Activated CD4-positive, alpha-beta T cell treated with anti-CD3 and anti-CD28 coated beads, Interleukin-2, amount 50 U/mL, for 1 hour (primary cell): ENCODE data around the gene CEP135.
"Not testable (repeated sequence)": the region's sequence is repeated elsewhere in the genome, so short reads cannot be mapped to it uniquely, and the experiment has no call there.

Experiments used
- DNase-seq: peaks from one replicate; pipeline ENCODE4 v3.0.0-alpha.2; 2020

Gene CEP135

DNA sequence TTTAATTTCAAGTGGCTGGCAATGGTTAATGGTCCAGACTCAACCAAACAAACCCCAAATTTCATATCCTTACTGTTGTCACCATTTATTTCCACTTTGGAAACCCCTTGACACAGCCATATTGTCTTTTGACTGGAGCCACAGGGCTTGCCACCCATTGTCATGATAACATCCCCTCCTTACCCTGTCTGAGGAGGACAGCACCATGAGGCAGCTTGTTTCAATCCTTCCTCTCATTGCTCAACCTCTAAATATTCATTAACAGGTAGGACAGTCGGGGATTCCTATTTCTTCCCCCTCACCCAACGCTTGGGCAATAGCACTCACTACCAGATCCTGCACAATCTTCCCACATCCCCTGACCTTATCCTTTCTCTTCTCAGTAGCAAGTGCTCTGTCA lies 92.1 kb downstream of the CEP135 start:
- DNase-seq = no peak

DNA sequence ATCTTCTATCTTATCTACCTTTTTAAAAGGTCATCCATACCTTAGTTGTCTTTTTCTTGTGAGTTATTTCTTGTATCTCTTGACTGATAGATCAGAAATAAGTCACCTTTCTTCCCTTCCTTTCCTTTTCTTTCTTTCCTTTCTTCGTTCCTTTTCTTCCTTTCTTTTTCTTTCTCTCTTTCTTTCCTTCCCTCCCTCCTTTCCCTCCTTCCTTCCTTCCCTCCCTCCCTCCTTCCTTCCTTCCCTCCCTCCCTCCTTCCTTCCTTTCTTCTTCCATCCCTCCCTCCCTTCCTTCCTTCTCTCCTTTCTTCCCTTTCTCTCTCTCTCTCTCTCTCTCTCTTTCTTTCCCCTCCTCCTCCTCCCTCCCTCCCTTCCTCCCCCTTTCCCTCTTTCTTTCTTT lies 93.5 kb downstream of the CEP135 start:
- no peak for DNase-seq

DNA sequence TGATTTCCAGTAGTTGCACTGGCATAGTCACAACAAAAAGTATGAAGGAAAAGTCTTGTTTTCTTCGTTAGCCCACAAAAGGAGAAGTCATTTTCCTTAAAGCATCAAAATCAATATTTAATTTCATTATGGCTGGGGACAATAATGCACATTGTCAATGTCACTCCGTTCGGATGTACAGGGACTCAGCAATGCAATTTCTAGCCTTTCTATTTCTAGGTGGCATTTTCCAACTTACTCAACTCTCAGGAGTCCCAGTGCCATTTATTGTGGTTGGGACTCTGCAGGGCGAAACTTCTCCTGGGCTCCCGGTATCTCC lies 99.6 kb downstream of the CEP135 start:
- no peak for DNase-seq

DNA sequence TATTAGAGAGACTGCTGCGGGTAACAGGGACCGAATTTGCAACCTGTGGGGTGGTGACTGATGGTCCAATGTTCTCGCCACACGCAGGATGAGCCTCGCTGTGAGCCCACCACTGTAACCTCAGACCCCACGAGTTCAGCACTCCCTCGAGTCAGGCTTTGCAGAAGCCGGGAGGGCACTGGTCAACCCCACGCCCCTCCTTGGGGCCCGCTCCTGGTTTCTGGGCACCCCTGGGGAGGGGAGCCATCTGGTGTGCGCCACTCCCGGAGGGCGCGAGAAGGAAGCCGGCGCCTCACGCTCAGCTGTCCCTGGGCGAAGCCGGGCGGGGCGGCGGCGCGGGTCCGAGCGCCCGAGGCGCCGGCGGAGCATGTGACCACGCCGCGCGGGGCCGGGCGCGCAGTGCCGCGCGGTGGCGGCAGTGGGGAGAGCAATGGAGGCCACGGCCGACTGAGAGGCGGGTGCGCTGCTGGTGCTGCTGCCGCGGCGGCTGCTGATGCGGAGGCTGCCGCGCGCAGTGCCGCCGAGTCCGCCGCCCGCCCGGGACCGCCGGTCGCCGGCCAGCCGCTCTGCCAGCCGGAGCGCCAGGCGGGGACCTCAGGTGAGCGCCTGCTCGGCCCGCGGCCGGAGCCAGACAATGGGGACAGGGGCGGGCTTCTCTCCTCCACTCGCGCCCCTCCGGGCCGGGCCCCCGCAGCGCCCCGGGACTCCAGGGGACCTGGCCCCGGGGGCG lies 100.1 kb downstream of the CEP135 start:
- DNase-seq = peak; percentile 8

DNA sequence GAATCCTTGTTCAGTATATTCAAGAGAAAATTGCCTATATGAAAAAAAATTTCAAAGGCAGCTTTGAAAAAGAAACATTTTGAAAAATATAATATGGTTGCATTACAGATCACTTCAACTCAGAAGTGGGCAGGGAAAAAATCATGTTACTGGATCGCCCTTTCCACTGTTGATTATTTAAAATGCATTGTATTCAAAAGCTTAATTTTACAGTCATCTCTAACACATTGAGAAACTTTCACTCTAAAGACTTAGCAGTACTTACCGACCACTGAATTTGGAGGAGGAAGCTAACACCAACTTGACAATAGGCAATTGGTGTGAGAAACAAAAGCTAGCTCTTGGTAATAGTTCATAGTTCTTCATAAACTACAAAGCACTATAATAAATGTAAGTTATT lies 101.9 kb downstream of the CEP135 start:
- no peak for DNase-seq

DNA sequence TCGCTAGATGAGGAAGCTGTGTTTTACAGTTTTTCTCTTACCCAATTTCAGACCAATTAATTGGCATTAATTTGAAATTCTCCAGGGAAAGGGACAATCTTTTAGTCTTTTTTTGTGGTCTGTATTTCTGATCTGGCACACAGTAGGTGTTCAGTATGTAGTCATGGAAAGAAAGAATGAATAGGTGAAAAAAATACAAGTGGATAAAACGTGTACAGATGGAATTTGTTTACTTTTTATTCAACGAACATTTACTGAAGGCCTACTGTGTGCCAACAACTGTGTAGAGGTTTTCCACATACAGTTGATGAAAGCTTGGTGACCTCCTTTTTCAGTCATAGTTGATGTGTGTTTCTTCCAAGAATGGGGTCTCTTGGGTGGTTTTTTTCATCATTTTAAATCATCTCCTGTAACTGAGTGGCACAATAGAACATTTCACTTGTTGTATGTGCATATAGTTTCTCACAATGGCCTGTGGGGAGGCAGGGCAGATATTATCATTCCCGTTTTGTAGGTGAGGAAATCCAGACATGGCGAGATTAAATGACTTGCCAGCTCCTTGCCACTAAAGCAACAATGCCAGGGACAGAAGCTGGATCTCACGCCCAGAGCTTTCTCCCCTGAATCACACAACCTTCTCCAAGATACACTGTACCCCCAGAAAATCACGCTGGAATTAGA lies 102.4 kb downstream of the CEP135 start:
- no peak for DNase-seq

DNA sequence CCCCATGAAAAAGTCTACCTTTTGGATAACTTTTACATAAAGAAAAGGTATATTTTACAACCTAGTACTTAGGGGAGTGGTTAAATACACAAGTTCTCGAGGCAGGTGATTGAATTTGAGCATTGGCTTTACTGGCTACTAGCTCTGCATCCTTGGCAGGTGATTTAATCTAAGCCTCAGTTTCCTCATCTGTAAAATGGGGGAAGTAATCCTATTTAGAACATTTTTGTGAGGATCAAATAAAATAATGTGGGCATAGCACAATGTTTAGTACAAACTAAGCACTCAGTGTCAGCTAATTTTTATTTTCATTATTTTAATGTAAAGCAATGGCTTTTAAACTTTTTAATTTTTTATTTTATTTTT lies 102.9 kb downstream of the CEP135 start:
- no peak for DNase-seq

DNA sequence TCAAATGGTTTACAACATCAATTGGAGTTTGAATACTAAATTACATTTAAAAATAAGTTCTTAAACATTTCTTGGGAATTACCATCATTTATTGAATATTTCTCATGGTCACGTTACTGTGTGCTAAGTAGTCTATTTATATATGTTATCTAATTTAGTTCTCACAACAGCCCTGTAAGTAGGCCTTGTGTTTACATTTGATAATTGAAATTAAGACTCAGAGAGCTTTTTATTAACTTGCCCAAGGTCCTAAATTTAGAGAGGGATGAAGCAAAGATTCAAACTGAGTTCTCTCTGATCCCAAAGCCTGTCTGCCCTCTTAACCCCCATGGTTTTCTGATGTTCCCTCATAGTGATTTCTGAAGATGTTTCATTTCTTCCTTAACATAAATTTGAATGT lies 103.7 kb downstream of the CEP135 start:
- no peak for DNase-seq

DNA sequence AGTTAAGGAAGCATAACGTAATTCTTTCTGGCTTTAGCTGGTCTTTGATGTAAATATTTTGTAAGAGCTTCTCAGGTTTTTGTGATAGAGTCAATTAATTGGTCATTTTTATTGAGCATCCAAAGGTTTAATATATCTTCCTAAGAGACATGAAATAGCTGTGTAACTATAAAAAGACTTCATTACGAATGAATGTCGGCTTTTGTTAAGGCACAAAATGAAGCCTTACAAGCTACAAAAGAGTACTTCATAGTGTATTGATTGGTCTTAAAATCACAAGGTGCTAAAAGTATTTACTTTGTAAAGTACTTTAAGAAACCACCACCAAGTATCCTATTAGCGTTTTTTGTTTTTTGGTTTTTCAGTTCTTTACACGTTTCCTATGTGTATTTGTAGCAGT lies 104.2 kb downstream of the CEP135 start:
- DNase-seq = no peak

DNA sequence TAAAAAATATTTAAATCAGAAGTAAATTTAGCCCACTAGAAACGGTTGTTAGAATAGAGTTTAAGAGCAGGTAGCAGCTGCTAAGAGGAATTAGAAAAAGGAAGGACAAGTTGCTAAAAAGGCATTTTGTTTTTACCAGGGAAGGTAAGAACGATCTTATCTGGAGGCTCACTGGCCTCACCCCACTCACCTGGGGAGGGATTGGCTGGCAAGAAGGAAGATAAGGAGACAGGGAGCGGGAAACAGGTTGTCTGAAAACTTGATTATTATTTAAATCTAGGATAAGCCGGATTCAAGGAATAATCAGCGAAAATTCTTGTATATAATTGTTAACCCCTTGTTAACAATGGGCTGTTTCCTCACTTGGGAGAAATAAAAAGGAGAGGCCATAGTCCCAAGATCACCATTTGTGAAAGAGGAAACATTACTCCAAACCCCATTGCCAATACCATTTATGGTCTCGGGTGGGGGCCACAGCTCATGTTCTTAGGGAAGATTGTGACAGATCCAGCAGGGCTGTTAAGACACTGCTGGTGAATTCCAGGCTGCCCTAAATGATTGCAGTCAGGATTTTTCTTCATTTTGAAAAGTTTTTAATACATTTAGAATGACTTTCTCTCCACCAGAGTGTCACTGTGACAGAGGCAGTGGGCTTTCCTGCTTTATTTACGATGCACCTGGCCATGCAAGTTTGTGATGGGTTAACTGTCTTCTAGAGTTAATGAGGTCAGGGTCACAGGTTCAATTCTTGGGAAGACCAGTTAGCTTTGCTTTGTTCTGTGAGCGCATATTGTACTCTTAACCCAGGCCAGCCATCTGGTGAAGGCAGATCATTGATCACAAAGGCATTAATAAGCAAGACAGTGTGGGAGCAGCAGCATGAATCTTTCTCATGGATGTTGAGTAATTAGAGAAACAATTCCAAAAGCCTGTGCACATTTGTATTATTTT lies 106.6 kb downstream of the CEP135 start:
- no peak for DNase-seq

DNA sequence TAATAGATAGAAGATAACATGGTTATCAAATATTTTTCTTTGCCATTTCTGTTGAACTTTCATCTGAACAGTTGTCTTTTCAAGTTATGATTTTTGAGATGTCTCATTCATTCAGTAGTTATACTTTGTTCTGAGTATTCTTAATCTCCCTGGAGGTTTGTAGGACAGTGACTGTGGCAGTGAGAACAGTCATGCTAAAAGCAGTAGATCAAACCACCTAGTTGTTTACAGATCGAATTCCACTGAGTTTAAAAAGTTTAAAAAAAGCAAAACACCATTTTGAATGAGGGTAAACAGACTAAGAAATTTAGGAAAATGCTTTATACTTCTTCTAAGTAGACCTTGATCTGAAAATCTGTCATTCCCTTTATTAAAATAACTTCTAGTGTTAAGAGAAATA lies 107.2 kb downstream of the CEP135 start:
- DNase-seq = no peak

DNA sequence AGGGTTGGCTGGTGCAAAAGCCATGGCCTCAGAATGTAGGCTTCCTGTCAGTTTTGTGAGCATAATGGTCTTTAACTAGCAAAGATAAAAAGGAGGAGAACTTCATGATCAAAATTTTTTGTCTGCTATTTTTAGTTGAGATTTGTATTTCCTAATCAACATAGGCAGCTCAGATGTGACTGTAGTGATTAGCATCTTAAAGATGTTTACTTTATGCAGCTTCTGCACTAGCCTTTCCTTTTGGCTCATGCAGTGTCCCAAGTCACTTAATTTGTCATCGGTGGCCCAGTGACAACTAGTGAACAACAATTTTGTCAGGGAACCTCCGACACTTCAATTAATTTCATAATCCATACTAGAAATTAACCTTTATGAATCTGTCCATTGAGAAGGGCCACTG lies 109.8 kb downstream of the CEP135 start:
- DNase-seq = no peak

DNA sequence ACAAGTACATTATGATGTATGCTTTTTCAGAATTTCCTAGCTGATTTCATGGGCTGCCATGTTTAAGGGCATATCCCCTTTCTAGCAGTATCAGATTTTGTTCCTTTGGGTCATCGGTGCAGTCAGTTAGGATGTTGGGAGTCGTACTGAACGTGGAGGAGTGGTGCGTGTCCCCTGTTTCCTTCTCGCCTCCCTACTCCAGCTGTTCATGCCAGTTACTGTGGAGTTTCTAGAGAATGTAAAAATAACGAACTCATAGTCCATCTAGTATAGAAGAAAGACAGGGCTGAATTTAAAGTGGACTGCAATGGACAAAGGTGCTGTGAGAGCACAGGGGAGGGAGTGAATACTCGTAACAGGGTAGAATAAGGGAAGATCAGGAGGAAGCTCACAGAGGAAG lies 111.3 kb downstream of the CEP135 start:
- no peak for DNase-seq

DNA sequence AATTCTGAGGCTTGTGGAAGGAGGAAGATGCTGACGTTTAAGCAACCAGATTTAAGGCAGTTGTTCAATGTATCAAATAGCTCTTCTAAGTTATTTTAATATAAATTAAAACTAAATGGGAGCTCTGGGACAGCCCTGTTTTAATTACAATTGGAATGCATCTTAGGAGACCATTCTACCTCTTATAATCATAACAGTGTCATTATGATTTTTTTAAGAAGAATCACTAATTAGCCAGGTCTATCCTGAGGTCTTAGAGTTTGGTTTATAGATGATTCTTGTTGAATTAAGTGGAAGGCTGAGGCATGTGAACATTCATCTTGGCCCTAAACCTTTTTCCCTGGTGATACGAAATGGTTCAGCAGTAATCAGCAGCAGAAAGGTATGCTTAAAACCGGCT lies 113.4 kb downstream of the CEP135 start:
- no peak for DNase-seq

DNA sequence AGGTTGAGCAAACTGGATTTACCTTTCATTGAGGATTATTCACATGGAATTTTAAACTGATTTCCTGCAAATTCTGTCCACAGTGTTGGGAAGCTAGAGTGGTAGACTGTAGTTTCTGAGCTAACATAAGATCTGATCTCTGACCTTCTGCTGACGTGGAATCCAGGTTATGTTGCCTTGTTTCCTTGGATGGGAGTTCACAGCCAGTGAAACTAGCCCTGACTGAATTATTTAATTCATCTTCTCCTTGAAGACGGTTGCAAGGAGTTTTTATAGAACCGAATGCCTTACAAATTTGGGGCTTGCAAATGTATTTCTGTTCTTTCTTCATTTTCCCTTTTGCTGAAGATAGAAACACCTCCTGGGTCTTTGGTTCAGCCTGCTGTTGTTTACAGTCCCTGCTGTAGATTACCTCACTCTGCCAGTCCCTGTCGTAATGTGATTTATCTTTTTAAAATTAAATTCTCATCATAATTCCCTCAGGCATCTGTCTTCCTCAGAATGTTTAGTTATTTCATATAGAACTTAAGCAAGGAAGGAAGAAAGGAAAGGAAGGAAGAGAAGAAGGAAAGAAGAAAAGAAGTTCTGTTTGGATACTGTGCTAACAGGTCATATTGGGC lies 113.9 kb downstream of the CEP135 start:
- DNase-seq = no peak

DNA sequence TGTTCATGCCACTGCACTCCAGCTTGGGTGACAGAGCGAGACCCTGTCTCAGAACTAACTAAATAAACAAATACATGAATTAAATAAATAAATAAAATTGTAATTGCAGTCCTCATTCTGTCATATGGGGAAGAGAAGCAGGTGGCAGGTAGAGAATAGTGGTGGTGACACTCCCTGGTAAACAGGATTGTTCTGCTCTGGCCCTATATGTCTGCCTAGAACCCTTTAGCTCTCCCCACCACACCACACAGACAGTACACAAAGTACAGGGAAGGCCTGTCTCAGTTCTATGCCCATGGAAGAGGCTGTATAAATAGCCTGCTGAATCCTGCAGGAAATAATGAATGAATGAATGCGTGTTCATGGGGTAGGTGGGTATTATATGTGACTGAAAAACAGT lies 117.7 kb downstream of the CEP135 start:
- DNase-seq = no peak

DNA sequence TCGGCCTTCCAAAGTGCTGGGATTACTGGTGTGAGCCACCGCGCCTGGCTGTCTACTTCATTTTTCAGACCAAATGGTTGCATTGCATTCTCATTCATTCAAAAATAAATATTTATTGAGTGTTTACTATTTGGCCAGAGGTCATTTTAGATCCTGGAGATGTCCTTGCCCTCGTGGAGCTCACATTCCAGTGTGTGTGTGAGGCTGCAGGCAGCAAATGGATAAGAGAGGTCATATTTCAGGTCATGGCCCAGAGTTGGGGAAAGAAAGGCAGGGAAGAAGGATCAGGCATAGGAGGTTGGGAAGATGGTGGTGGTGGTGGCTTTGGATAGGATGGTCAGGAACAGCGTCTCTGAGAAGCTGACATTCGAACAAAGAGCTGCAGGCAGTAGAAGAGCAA lies 119.1 kb downstream of the CEP135 start:
- DNase-seq = no peak

DNA sequence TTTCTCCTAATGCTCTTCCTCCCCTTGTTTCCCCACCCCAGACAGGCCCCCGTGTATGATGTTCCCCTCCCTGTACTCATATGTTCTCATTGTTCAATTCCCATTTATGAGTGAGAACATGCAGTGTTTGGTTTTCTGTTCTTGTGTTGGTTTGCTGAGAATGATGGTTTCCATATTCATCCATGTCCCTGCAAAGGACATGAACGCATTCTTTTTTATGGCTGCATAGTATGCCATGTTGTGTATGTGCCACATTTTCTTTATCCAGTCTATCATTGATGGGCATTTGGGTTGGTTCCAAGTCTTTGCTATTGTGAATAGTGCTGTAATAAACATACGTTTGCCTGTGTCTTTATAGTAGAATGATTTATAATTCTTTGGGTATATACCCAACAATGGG lies 124.0 kb downstream of the CEP135 start:
- DNase-seq = not testable (repeated sequence)

DNA sequence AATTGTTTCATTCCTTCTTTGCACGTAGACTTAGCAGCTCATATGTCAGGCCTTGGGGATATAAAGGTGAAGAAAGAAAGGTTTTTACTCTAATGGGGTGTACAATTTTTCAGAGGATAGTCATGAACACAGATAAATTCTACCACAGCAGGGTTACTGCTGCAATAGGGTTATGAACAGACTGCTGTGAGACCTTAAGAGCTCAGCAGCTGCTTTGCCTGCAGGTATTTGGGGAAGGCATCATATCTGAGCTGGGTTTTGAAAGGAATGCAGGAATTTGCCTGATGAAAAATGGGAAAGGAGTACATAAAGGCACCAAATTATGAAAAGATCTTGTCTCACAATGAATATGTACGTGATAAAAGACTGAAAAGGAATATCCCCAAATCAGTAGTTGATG lies 128.9 kb downstream of the CEP135 start:
- DNase-seq = no peak

DNA sequence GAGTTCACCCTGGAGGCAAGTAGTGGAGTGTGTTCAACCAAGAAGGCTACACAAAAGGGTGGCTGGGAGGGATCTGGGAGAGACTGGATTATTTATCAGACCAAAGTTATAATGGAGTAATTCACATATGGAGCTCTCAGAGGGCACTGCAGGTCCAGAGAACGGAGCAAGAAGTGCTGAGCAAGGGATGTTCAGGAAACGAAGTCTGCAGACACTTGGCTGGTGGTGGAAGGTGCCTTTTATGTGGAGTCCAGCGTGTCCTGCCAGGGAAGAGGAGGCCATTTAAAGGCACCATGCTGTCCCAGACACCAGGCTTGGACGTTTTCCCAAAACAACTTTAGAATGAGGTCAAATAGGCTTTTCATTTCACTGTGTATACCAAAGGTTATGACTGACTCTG lies 130.1 kb downstream of the CEP135 start:
- DNase-seq = no peak

DNA sequence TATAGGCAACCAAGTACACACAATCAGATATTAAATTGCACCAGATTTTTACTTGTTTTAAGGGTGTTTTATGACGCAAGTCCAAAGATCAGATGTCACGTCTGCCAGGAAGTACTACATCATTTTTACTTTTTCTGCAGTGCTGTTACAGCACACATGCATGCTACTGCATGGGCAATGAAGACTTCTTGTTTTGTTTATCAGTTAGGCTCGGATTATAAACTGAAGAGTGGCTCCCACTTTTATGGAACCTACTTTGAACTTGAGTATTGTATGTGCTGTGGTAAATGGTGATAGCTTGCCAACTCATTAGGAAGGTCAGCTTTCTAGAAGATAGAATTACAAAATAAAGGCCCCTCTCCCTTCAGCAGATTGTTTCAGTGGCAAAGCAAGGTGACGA lies 131.6 kb downstream of the CEP135 start:
- DNase-seq = no peak

DNA sequence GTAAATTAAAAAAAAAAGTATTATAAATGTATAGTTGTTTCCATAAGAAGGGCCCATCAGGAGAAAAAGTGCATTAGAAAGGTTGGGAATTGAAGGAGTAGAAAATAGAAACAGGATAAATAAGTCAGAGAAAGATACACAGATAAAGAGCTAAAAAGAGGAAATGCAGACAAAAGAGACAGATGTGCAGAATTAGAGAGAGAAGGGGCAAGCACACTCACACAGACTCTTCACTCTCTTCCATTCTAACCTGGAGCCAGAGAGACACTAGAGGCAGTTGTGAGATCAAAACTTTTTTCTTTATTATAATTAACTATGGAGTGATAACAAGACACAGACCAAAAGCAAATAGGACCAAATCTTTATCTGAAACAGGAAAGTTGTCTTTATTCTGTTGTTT lies 134.1 kb downstream of the CEP135 start:
- DNase-seq = no peak
